Stomach (tissue), 9 donors: ENCODE results near the gene TIGD6. TPM values are rescaled to one million over a fixed set of nuclear protein-coding genes. Genes with fewer than 3 reads are reported as not detected.
A peak's percentile ranks its signal among the peaks of the same experiment; 100 is the strongest.

ENCODE experiments used
- DNase-seq, 2 donors: peaks; one replicate each; pipeline versions ENCODE4 v3.0.0 to v3.0.0-alpha.2; 2013 to 2019
- H3K27ac ChIP-seq, 5 donors: fragments of 200-600 bp in 4 of 5; sonication (generic) in 4 of 5; one replicate each; pipeline ENCODE4 v1.5.1; 2013 to 2019; ENCODE audit warnings: mild to moderate bottlenecking in 1 of 5, moderate library complexity in 1 of 5
- H3K27me3 ChIP-seq, 3 donors: fragments of 200-600 bp; sonication (generic); one replicate each; pipeline ENCODE4 v1.5.1; 2017 to 2019; ENCODE audit warnings: mixed run types in 1 of 3
- H3K36me3 ChIP-seq, 4 donors: fragments of 200-600 bp; sonication (generic); 1 replicate in 3 of 4; 2 replicates in 1 of 4; pipeline ENCODE4 v1.5.1; 2016 to 2019
- H3K4me1 ChIP-seq, 4 donors: fragments of 200-600 bp; sonication (generic); one replicate each; pipeline ENCODE4 v1.5.1; 2016 to 2019
- H3K4me3 ChIP-seq, 4 donors: fragments of 200-600 bp; sonication (generic) in 3 of 4; one replicate each; pipeline ENCODE4 v1.5.1; 2016 to 2019; ENCODE audit warnings: mild to moderate bottlenecking in 1 of 4
- H3K9me3 ChIP-seq, 4 donors: fragments of 200-600 bp; sonication (generic); one replicate each; pipeline ENCODE4 v1.5.1; 2016 to 2019
- CTCF ChIP-seq, 7 experiments: fragments of 450-650 bp in 4 of 7; fragments of 200-600 bp in 3 of 7; sonication (generic) in 3 of 7; IDR thresholded peaks; one replicate each; pipeline ENCODE4 v1.5.1; 2016 to 2019; ENCODE audit warnings: antibody characterized with exemption in 7 of 7, control low read depth in 2 of 7, mild to moderate bottlenecking in 1 of 7
- EP300 ChIP-seq: sonication (generic); formaldehyde crosslinking; IDR thresholded peaks from one replicate; pipeline ENCODE4 v1.6.1; 2017; ENCODE audit warnings: antibody characterized with exemption
- POLR2A ChIP-seq, 4 donors: fragments of 450-650 bp; IDR thresholded peaks; one replicate each; pipeline ENCODE4 v1.6.1; 2016; ENCODE audit warnings: antibody characterized with exemption in 4 of 4, control low read depth in 2 of 4, mild to moderate bottlenecking in 1 of 4, moderate library complexity in 1 of 4
- POLR2AphosphoS5 ChIP-seq, 3 donors: sonication (generic); formaldehyde crosslinking; IDR thresholded peaks; one replicate each; pipeline ENCODE4 v1.6.1; 2016; ENCODE audit warnings: antibody characterized with exemption in 3 of 3
- WGBS, 5 donors: extraction: QIAGEN DNeasy Blood & Tissue Kit in 3 of 5; methylation state at CpG; one replicate each; pipeline versions ENCODE4 v1.1.5 to v1.1.7; 2013 to 2018; 5-methylcytosine and 5-hydroxymethylcytosine counted together
- intact Hi-C: fragments of 100-400 bp; cut with DNase I; formaldehyde crosslinking; loops from one replicate; pipeline ENCODE4 v1.15.1; 2023; ENCODE audit warnings: low total_unique reads
- polyA plus RNA-seq, 3 donors: library from polyadenylated mRNA; stranded (reverse); fragments of 200-250 nt; gene quantifications; one replicate each; pipeline ENCODE4 v1.2.3, GENCODE V29; 2013
- total RNA-seq, 5 donors: library from RNA; depleted of rRNA; stranded (reverse); fragments of >200 nt; gene quantifications; one replicate each; pipeline versions ENCODE4 v1.1.0 to v1.2.3, GENCODE V29; 2014 to 2016
- donor health status: healthy with polysubstance abuse.
- donor health status: Bipolar disorder and iron deficiency.
- donor health status: healthy.

Gene TIGD6
- total and polyA plus RNA-seq, 8 donors = under 0.01 to 3.3 (median 2.6) TPM; not detected in 1

GRCh38 chr5:150044712-150045111 is 44.3 kb upstream of the TIGD6 start:
- peaks cover 80 to 100% (median 100%) of the 10 kb centered on the region in 4 donors for H3K36me3 ChIP-seq
- no peak overlapping the region for H3K27ac ChIP-seq
- H3K4me1 ChIP-seq = peaks cover 5 to 17% (median 10%) of the 10 kb centered on the region in 4 donors
- H3K9me3 ChIP-seq = no peaks in the 10 kb centered on the region
- intact Hi-C loops = no loop called here
- no peak for DNase-seq
- H3K4me3 ChIP-seq = no peak overlapping the region
- WGBS, 5 donors = 77 to 94% (median 88%) methylated on average over 7 of the region's 7 CpGs
- TF ChIP-seq CTCF (IDR thresholded peaks at IDR 0.05) = no peak
- no peak for TF ChIP-seq POLR2AphosphoS5 (IDR thresholded peaks at IDR 0.05)
- TF ChIP-seq POLR2A (IDR thresholded peaks at IDR 0.05) = no peak
- TF ChIP-seq EP300 = no peak
- no peaks in the 10 kb centered on the region for H3K27me3 ChIP-seq

GRCh38 chr5:150044329-150044681 is 43.9 kb upstream of the TIGD6 start:
- TF ChIP-seq CTCF (IDR thresholded peaks at IDR 0.05) = no peak
- TF ChIP-seq EP300 = no peak
- no peak for TF ChIP-seq POLR2AphosphoS5 (IDR thresholded peaks at IDR 0.05)
- TF ChIP-seq POLR2A (IDR thresholded peaks at IDR 0.05) = no peak
- H3K36me3 ChIP-seq = peaks cover 78 to 100% (median 99%) of the 10 kb centered on the region in 4 donors
- peaks cover 5 to 17% (median 10%) of the 10 kb centered on the region in 4 donors for H3K4me1 ChIP-seq
- no peak overlapping the region for H3K27ac ChIP-seq
- no peak for DNase-seq
- H3K4me3 ChIP-seq = no peak overlapping the region
- H3K27me3 ChIP-seq = no peaks in the 10 kb centered on the region
- intact Hi-C loops = no loop called here
- no peaks in the 10 kb centered on the region for H3K9me3 ChIP-seq

- H3K4me3 ChIP-seq = no peak overlapping the region
- peak in 1 of 2 donors; percentile 42 for DNase-seq
- H3K27ac ChIP-seq = no peak overlapping the region
- TF ChIP-seq POLR2AphosphoS5 (IDR thresholded peaks at IDR 0.05) (no peak), EP300 (no peak), CTCF (IDR thresholded peaks at IDR 0.05) (no peak)
- no peaks in the 10 kb centered on the region for H3K27me3 ChIP-seq
- H3K4me1 ChIP-seq = peaks cover 5 to 18% (median 10%) of the 10 kb centered on the region in 4 donors
- H3K9me3 ChIP-seq = no peaks in the 10 kb centered on the region
- 51 to 67% (median 60%) methylated on average over 4 of the region's 4 CpGs for WGBS, 5 donors
- intact Hi-C loops = no loop called here
- peaks cover 75 to 100% (median 97%) of the 10 kb centered on the region in 4 donors for H3K36me3 ChIP-seq
Observed at GRCh38 chr5:150043657-150044328, 43.3 kb upstream of the TIGD6 start.

- H3K36me3 ChIP-seq = peaks cover 70 to 100% (median 97%) of the 10 kb centered on the region in 4 donors
- H3K4me1 ChIP-seq = peaks cover 5 to 22% (median 13%) of the 10 kb centered on the region in 4 donors
- no peaks in the 10 kb centered on the region for H3K9me3 ChIP-seq
- DNase-seq = no peak
- intact Hi-C loops = no loop called here
- no peaks in the 10 kb centered on the region for H3K27me3 ChIP-seq
- no peak overlapping the region for H3K27ac ChIP-seq
- TF ChIP-seq POLR2AphosphoS5 (IDR thresholded peaks at IDR 0.05) = no peak
- no peak for TF ChIP-seq EP300
- TF ChIP-seq POLR2A (IDR thresholded peaks at IDR 0.05) = no peak
- TF ChIP-seq CTCF (IDR thresholded peaks at IDR 0.05) = no peak
- no peak overlapping the region for H3K4me3 ChIP-seq
- WGBS, 5 donors = 86 to 98% (median 92%) methylated on average over 3 of the region's 3 CpGs
Observed at GRCh38 chr5:150042459-150042858, 42.0 kb upstream of the TIGD6 start.
